ENCODE data around the gene TOB1. TPM values are rescaled to one million over a fixed set of nuclear protein-coding genes. Genes with fewer than 3 reads are reported as not detected.

The TOB1 gene
- total and polyA plus RNA-seq, 9 of the 15 experiments (the other 6 are each of a cell fraction or from before 2014, with no cell fraction given): 4.8 to 63.7 (median 13.2) TPM

DNA sequence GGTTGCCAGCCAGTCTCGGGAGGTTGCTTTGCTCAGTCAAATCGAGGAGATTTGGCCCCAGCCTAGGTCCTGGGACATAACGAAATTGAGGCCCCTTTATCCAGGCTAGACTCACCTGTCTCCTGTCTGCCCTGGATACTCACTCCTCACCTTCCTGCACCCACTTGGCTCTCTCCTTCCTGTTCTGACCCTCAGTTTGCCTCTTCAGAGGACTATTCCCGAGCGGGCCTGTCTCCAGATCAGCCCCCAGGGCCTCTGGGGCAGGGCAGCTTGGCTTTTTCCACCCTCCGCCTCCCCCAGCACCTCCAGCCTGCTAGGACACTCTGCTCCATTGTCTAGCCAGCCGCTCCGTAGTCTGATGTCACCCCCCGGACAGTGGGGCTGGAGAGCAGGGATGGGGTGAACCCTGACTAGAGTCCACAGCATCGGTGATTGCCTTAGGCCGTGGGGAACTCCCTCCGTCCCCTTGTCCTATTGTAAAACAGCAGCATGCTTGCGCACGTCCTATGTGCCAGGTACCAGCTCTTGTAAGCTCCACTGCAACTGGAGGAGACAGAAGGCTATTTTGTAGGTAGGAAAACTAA, 21.9 kb downstream of the TOB1 start:
- CTCF ChIA-PET (ENCODE audit: low intra/inter-chr PET ratio): interaction anchor here (6.1 kb wide), 1 partner anchor 61 kb away, joined by 72 read pairs; no protein-coding TSS in a partner anchor
- FAIRE-seq (no peak), ATAC-seq (no peak), DNase-seq (ENCODE audit: extremely low read depth in 1 of 4, low spot score in 3 of 4) (no peak)
- Histone ChIP-seq H3K36me3 (ENCODE audit: control insufficient read depth, insufficient read depth, low read length) (no peaks in the 10 kb centered on the region), H3K9me3 (replicated peaks; ENCODE audit: control insufficient read depth, insufficient read depth, low read depth, low read length) (peaks cover 2% of the 10 kb centered on the region; the same call in 1 of the 2 replicates), H3K4me1 (replicated peaks in 1 of 2; ENCODE audit: control insufficient read depth in 2 of 2, insufficient read depth in 2 of 2, low read length in 2 of 2) (peaks cover 0 to 13% of the 10 kb centered on the region in 2 experiments; a peak in 1 of 5 replicates), H3K79me2 (ENCODE audit: control insufficient read depth, insufficient read depth, low read length) (no peaks in the 10 kb centered on the region), H3K4me2 (ENCODE audit: insufficient read depth, low read length) (no peak overlapping the region), H3K27ac (ENCODE audit: extremely low read depth, low read depth, low read length) (no peak overlapping the region), H3K9me1 (ENCODE audit: control insufficient read depth, insufficient read depth, low read length) (no peaks in the 10 kb centered on the region), H3K27me3 (ENCODE audit: control insufficient read depth in 2 of 2, insufficient read depth in 2 of 2, low read length in 2 of 2) (no peaks in the 10 kb centered on the region), H3K4me3 (no peak overlapping the region), H2AFZ (ENCODE audit: low read depth, low read length) (no peak overlapping the region), H4K20me1 (replicated peaks; ENCODE audit: control insufficient read depth, insufficient read depth, low read length) (no peaks in the 10 kb centered on the region), H3K9ac (ENCODE audit: insufficient read depth in 1 of 2, low read depth in 2 of 2, low read length in 2 of 2) (0 out of 4 replicates have a peak overlapping the region, but pooled peaks of 1 of the 2 experiments have one; percentile 22)
- POLR2A ChIA-PET: interaction anchor here (1.1 to 2.5 kb wide), 3 partner anchors 11 to 38 kb away, joined by 3 to 10 read pairs (median 5); partner anchors contain the start of gene TOB1
- in situ Hi-C loops (cut with MboI): loop anchor here (5.0 kb wide), 1 partner anchor 62 kb away; no protein-coding TSS in a partner anchor
- intact Hi-C loops (cut with micrococcal nuclease): loop anchor here (5.0 kb wide), 1 partner anchor 362 kb away; no protein-coding TSS in a partner anchor
- BruUV-seq (replicated peaks): no TSS peak
- WGBS (ENCODE audit: insufficient coverage, low coverage, missing lambda C conversion rate): 48% methylated on average over 13 of the region's 14 CpGs
- TF ChIP-seq, protein P1, sequence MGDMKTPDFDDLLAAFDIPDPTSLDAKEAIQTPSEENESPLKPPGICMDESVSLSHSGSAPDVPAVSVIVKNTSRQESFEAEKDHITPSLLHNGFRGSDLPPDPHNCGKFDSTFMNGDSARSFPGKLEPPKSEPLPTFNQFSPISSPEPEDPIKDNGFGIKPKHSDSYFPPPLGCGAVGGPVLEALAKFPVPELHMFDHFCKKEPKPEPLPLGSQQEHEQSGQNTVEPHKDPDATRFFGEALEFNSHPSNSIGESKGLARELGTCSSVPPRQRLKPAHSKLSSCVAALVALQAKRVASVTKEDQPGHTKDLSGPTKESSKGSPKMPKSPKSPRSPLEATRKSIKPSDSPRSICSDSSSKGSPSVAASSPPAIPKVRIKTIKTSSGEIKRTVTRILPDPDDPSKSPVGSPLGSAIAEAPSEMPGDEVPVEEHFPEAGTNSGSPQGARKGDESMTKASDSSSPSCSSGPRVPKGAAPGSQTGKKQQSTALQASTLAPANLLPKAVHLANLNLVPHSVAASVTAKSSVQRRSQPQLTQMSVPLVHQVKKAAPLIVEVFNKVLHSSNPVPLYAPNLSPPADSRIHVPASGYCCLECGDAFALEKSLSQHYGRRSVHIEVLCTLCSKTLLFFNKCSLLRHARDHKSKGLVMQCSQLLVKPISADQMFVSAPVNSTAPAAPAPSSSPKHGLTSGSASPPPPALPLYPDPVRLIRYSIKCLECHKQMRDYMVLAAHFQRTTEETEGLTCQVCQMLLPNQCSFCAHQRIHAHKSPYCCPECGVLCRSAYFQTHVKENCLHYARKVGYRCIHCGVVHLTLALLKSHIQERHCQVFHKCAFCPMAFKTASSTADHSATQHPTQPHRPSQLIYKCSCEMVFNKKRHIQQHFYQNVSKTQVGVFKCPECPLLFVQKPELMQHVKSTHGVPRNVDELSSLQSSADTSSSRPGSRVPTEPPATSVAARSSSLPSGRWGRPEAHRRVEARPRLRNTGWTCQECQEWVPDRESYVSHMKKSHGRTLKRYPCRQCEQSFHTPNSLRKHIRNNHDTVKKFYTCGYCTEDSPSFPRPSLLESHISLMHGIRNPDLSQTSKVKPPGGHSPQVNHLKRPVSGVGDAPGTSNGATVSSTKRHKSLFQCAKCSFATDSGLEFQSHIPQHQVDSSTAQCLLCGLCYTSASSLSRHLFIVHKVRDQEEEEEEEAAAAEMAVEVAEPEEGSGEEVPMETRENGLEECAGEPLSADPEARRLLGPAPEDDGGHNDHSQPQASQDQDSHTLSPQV (IDR thresholded peaks at IDR 0.05): no peak
- TF ChIP-seq TEAD4 (IDR thresholded peaks at IDR 0.05; ENCODE audit: low read length) (no peak), TEAD4 (CRISPR knock-in tag; IDR thresholded peaks at IDR 0.05; ENCODE audit: borderline replicate concordance) (no peak), SRSF1 (IDR thresholded peaks at IDR 0.05; ENCODE audit: low read depth, low read length) (no peak), CBX3 (IDR thresholded peaks at IDR 0.05; ENCODE audit: borderline replicate concordance in 1 of 2, low read length in 2 of 2) (no peak), ZZZ3 (IDR thresholded peaks at IDR 0.05) (no peak), MEIS2 (IDR thresholded peaks at IDR 0.05; ENCODE audit: partially characterized antibody) (no peak), POLR2G (IDR thresholded peaks at IDR 0.05; ENCODE audit: low read depth, low read length) (no peak), PHF20 (IDR thresholded peaks at IDR 0.05; ENCODE audit: partially characterized antibody) (no peak), NFYB (IDR thresholded peaks at IDR 0.05; ENCODE audit: extremely low read depth, insufficient read length) (no peak), TCF7 (IDR thresholded peaks at IDR 0.05; ENCODE audit: borderline replicate concordance) (no peak), CBFB (CRISPR knock-in tag; IDR thresholded peaks at IDR 0.05) (no peak)
- TF ChIP-seq, protein P2, sequence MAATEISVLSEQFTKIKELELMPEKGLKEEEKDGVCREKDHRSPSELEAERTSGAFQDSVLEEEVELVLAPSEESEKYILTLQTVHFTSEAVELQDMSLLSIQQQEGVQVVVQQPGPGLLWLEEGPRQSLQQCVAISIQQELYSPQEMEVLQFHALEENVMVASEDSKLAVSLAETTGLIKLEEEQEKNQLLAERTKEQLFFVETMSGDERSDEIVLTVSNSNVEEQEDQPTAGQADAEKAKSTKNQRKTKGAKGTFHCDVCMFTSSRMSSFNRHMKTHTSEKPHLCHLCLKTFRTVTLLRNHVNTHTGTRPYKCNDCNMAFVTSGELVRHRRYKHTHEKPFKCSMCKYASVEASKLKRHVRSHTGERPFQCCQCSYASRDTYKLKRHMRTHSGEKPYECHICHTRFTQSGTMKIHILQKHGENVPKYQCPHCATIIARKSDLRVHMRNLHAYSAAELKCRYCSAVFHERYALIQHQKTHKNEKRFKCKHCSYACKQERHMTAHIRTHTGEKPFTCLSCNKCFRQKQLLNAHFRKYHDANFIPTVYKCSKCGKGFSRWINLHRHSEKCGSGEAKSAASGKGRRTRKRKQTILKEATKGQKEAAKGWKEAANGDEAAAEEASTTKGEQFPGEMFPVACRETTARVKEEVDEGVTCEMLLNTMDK (IDR thresholded peaks at IDR 0.05; ENCODE audit: borderline replicate concordance, insufficient read depth, low read depth, low read length, poor library complexity, severe bottlenecking): no peak
- TF ChIP-seq, protein P3, sequence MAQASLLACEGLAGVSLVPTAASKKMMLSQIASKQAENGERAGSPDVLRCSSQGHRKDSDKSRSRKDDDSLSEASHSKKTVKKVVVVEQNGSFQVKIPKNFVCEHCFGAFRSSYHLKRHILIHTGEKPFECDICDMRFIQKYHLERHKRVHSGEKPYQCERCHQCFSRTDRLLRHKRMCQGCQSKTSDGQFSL (CRISPR knock-in tag; IDR thresholded peaks at IDR 0.05): no peak
- TF ChIP-seq, protein P3 (tag; IDR thresholded peaks at IDR 0.05): no peak

Measured in K562 (cell line).